Mesenchymal stem cell (in vitro differentiated cells and primary cell): ENCODE data around the gene CACNA1C.

ENCODE experiments used
- DNase-seq: peaks from one replicate; pipeline ENCODE4 v3.0.0-alpha.2; 2013
- H2AFZ ChIP-seq: one replicate; pipeline ENCODE4 v1.6.1; 2013; ENCODE audit warnings: low read depth, mild to moderate bottlenecking, control low read depth, inconsistent platforms, low read length, moderate library complexity
- H2AK5ac ChIP-seq: 2 replicates; pipeline ENCODE4 v1.6.1; 2013; ENCODE audit warnings: low read length, moderate library complexity, mild to moderate bottlenecking, inconsistent platforms; ENCODE audit not compliant: severe bottlenecking
- H2BK120ac ChIP-seq: one replicate; pipeline ENCODE4 v1.6.1; 2013; ENCODE audit warnings: low read depth, mild to moderate bottlenecking, inconsistent platforms, low read length, moderate library complexity
- H2BK12ac ChIP-seq, 2 experiments: one replicate each; pipeline ENCODE4 v1.6.1; 2013; ENCODE audit warnings: inconsistent platforms in 2 of 2, low read length in 2 of 2, mild to moderate bottlenecking in 2 of 2, moderate library complexity in 2 of 2, control low read depth in 1 of 2
- H2BK15ac ChIP-seq: one replicate; pipeline ENCODE4 v1.6.1; 2013; ENCODE audit warnings: mild to moderate bottlenecking, low read depth, inconsistent platforms; ENCODE audit not compliant: poor library complexity, severe bottlenecking
- H2BK5ac ChIP-seq: 2 replicates; pipeline ENCODE4 v1.6.1; 2013; ENCODE audit warnings: low read depth, mild to moderate bottlenecking, low read length, control low read depth, inconsistent platforms; ENCODE audit not compliant: poor library complexity, severe bottlenecking
- H3K14ac ChIP-seq, 2 experiments: one replicate each; pipeline ENCODE4 v1.6.1; 2013; ENCODE audit warnings: inconsistent platforms in 2 of 2, low read length in 2 of 2, control low read depth in 1 of 2, mild to moderate bottlenecking in 1 of 2, moderate library complexity in 1 of 2
- H3K18ac ChIP-seq, 2 experiments: one replicate each; pipeline ENCODE4 v1.6.1; 2013; ENCODE audit warnings: inconsistent platforms in 2 of 2, low read length in 2 of 2, control low read depth in 1 of 2, low read depth in 1 of 2, mild to moderate bottlenecking in 1 of 2
- H3K23ac ChIP-seq, 2 experiments: one replicate each; pipeline ENCODE4 v1.6.1; 2013; ENCODE audit warnings: inconsistent platforms in 2 of 2, low read length in 2 of 2, mild to moderate bottlenecking in 2 of 2, moderate library complexity in 2 of 2, control low read depth in 1 of 2
- H3K27ac ChIP-seq: 2 replicates; pipeline ENCODE4 v1.5.1; 2013; ENCODE audit warnings: mild to moderate bottlenecking, moderate library complexity, low read length, control low read depth, inconsistent platforms; ENCODE audit not compliant: poor library complexity, severe bottlenecking
- H3K27me3 ChIP-seq, 2 experiments: 2 replicates each; pipeline versions ENCODE4 v1.6.1 to v1.7.0; 2013; ENCODE audit warnings: low read length in 2 of 2, mild to moderate bottlenecking in 2 of 2, moderate library complexity in 2 of 2, control low read depth in 1 of 2, inconsistent platforms in 1 of 2; ENCODE audit not compliant: control insufficient read depth in 1 of 2, insufficient read depth in 1 of 2
- H3K36me3 ChIP-seq, 2 experiments: 2 replicates each; pipeline versions ENCODE4 v1.6.1 to v1.7.0; 2013; ENCODE audit warnings: low read length in 2 of 2, control low read depth in 1 of 2, inconsistent platforms in 1 of 2, low read depth in 1 of 2, mild to moderate bottlenecking in 1 of 2; ENCODE audit not compliant: insufficient read depth in 2 of 2, control insufficient read depth in 1 of 2
- H3K4ac ChIP-seq, 2 experiments: one replicate each; pipeline ENCODE4 v1.6.1; 2013; ENCODE audit warnings: inconsistent platforms in 2 of 2, low read length in 2 of 2, mild to moderate bottlenecking in 2 of 2, moderate library complexity in 2 of 2, control low read depth in 1 of 2, low read depth in 1 of 2
- H3K4me1 ChIP-seq: 2 replicates; pipeline ENCODE4 v1.6.1; 2013; ENCODE audit warnings: low read depth, low read length, control low read depth; ENCODE audit not compliant: control insufficient read depth, insufficient read depth
- H3K4me2 ChIP-seq: 2 replicates; pipeline ENCODE4 v1.6.1; 2013; ENCODE audit warnings: low read length, mild to moderate bottlenecking, inconsistent platforms; ENCODE audit not compliant: poor library complexity, severe bottlenecking
- H3K4me3 ChIP-seq, 2 experiments: 2 replicates each; pipeline versions ENCODE4 v1.5.1 to v1.7.0; 2013; ENCODE audit warnings: low read length in 2 of 2, mild to moderate bottlenecking in 2 of 2, control low read depth in 1 of 2, low read depth in 1 of 2; ENCODE audit not compliant: insufficient read depth in 1 of 2
- H3K79me1 ChIP-seq: replicated peaks from 2 replicates; pipeline ENCODE4 v1.6.1; 2013; ENCODE audit warnings: mild to moderate bottlenecking, control low read depth, low read length, inconsistent platforms; ENCODE audit not compliant: poor library complexity, severe bottlenecking
- H3K9ac ChIP-seq: 2 replicates; pipeline ENCODE4 v1.7.0; 2013; ENCODE audit warnings: mild to moderate bottlenecking, low read length, moderate library complexity
- H3K9me3 ChIP-seq: 2 replicates; pipeline ENCODE4 v1.7.0; 2013; ENCODE audit warnings: mild to moderate bottlenecking, low read length; ENCODE audit not compliant: control insufficient read depth
- H4K8ac ChIP-seq: one replicate; pipeline ENCODE4 v1.6.1; 2013; ENCODE audit warnings: inconsistent platforms, mild to moderate bottlenecking, low read length, moderate library complexity
- H4K91ac ChIP-seq: one replicate; pipeline ENCODE4 v1.6.1; 2013; ENCODE audit warnings: mild to moderate bottlenecking, low read length, inconsistent platforms
- WGBS: methylation state at CpG from one replicate; pipeline ENCODE4 v1.1.7; 2013; ENCODE audit warnings: mixed read lengths; 5-methylcytosine and 5-hydroxymethylcytosine counted together

The CACNA1C gene

GRCh38 chr12:2689393-2689792 lies 636.6 kb downstream of the CACNA1C start:
- no peak overlapping the region for H3K9ac ChIP-seq
- H3K4me1 ChIP-seq: peaks cover 10% of the 10 kb centered on the region
- H3K14ac ChIP-seq: no peak overlapping the region
- no peak overlapping the region for H3K4ac ChIP-seq
- no peak overlapping the region for H4K91ac ChIP-seq
- H3K4me3 ChIP-seq: no peak overlapping the region
- H3K9me3 ChIP-seq: no peaks in the 10 kb centered on the region
- 91% methylated on average over 9 of the region's 9 CpGs for WGBS
- no peak overlapping the region for H3K27ac ChIP-seq
- H2BK12ac ChIP-seq: no peak overlapping the region
- no peak overlapping the region for H2BK120ac ChIP-seq
- no peak for DNase-seq
- peaks cover 6 to 59% of the 10 kb centered on the region in 2 experiments for H3K27me3 ChIP-seq
- H2BK5ac ChIP-seq: no peak overlapping the region
- no peak overlapping the region for H2BK15ac ChIP-seq
- H3K4me2 ChIP-seq: no peak overlapping the region
- no peaks in the 10 kb centered on the region for H3K79me1 ChIP-seq
- H2AK5ac ChIP-seq: no peak overlapping the region
- no peak overlapping the region for H3K23ac ChIP-seq
- no peak overlapping the region for H3K18ac ChIP-seq
- H2AFZ ChIP-seq: no peak overlapping the region
- peaks cover 0 to 41% of the 10 kb centered on the region in 2 experiments for H3K36me3 ChIP-seq
- no peak overlapping the region for H4K8ac ChIP-seq

- DNase-seq: no peak
- Histone ChIP-seq H2AK5ac (no peak overlapping the region), H2BK5ac (no peak overlapping the region), H2BK120ac (no peak overlapping the region), H2AFZ (no peak overlapping the region), H3K36me3 (peaks cover 0 to 41% of the 10 kb centered on the region in 2 experiments), H3K4me3 (no peak overlapping the region), H3K4me2 (no peak overlapping the region), H3K23ac (no peak overlapping the region), H4K8ac (no peak overlapping the region), H3K18ac (no peak overlapping the region), H3K14ac (no peak overlapping the region), H3K9ac (no peak overlapping the region), H2BK12ac (no peak overlapping the region), H3K9me3 (no peaks in the 10 kb centered on the region), H3K4ac (no peak overlapping the region), H3K79me1 (no peaks in the 10 kb centered on the region), H3K27ac (no peak overlapping the region), H3K27me3 (peaks cover 6 to 62% of the 10 kb centered on the region in 2 experiments), H2BK15ac (no peak overlapping the region), H4K91ac (no peak overlapping the region), H3K4me1 (peaks cover 10% of the 10 kb centered on the region)
- WGBS: 81% methylated on average over 8 of the region's 8 CpGs
Observed at GRCh38 chr12:2689879-2690278, 637.1 kb downstream of the CACNA1C start.

GRCh38 chr12:2690348-2691005 lies 637.7 kb downstream of the CACNA1C start:
- 71% methylated on average over 14 of the region's 14 CpGs for WGBS
- peaks cover 10% of the 10 kb centered on the region for H3K4me1 ChIP-seq
- no peaks in the 10 kb centered on the region for H3K79me1 ChIP-seq

GRCh38 chr12:2691006-2691344 lies 638.2 kb downstream of the CACNA1C start:
- Histone ChIP-seq H2BK12ac (no peak overlapping the region), H3K18ac (no peak overlapping the region), H2BK15ac (no peak overlapping the region), H3K4ac (no peak overlapping the region), H2BK5ac (no peak overlapping the region), H4K8ac (no peak overlapping the region), H3K79me1 (no peaks in the 10 kb centered on the region), H3K9me3 (no peaks in the 10 kb centered on the region), H3K23ac (peak overlapping the region in 1 of 2 experiments; percentile 62), H3K9ac (peak overlapping the region; percentile 60), H2AFZ (peak overlapping the region; percentile 78), H3K27ac (no peak overlapping the region), H3K4me2 (peak overlapping the region; percentile 61), H3K4me1 (peaks cover 10% of the 10 kb centered on the region), H2AK5ac (no peak overlapping the region), H4K91ac (no peak overlapping the region), H3K27me3 (peaks cover 9 to 72% of the 10 kb centered on the region in 2 experiments), H3K36me3 (peaks cover 0 to 36% of the 10 kb centered on the region in 2 experiments), H3K14ac (no peak overlapping the region), H3K4me3 (peak overlapping the region in 1 of 2 experiments; percentile 65), H2BK120ac (no peak overlapping the region)
- peak; percentile 66 for DNase-seq
- WGBS: 6% methylated on average over 28 of the region's 28 CpGs

More at GRCh38 chr12:2690348-2691005, 637.7 kb downstream of the CACNA1C start:
- Histone ChIP-seq H2BK5ac (no peak overlapping the region), H2BK15ac (no peak overlapping the region), H4K8ac (no peak overlapping the region), H3K18ac (no peak overlapping the region), H3K14ac (no peak overlapping the region), H3K4ac (no peak overlapping the region), H3K9me3 (no peaks in the 10 kb centered on the region), H2AK5ac (no peak overlapping the region), H2AFZ (no peak overlapping the region), H3K9ac (peak overlapping the region; percentile 60), H2BK12ac (no peak overlapping the region), H4K91ac (no peak overlapping the region), H3K36me3 (peaks cover 0 to 40% of the 10 kb centered on the region in 2 experiments), H3K27me3 (peaks cover 6 to 67% of the 10 kb centered on the region in 2 experiments), H3K27ac (no peak overlapping the region), H3K23ac (no peak overlapping the region), H3K4me3 (peak overlapping the region in 1 of 2 experiments; percentile 65), H2BK120ac (no peak overlapping the region), H3K4me2 (no peak overlapping the region)
- DNase-seq: no peak
